ENCODE results near the gene WDR48. TPM values are rescaled to one million over a fixed set of nuclear protein-coding genes. Genes with fewer than 3 reads are reported as not detected.

Gene WDR48
- polyA plus RNA-seq, 3 donors from 2014 or later, result 28.0 to 41.7 (median 31.2) TPM

DNA sequence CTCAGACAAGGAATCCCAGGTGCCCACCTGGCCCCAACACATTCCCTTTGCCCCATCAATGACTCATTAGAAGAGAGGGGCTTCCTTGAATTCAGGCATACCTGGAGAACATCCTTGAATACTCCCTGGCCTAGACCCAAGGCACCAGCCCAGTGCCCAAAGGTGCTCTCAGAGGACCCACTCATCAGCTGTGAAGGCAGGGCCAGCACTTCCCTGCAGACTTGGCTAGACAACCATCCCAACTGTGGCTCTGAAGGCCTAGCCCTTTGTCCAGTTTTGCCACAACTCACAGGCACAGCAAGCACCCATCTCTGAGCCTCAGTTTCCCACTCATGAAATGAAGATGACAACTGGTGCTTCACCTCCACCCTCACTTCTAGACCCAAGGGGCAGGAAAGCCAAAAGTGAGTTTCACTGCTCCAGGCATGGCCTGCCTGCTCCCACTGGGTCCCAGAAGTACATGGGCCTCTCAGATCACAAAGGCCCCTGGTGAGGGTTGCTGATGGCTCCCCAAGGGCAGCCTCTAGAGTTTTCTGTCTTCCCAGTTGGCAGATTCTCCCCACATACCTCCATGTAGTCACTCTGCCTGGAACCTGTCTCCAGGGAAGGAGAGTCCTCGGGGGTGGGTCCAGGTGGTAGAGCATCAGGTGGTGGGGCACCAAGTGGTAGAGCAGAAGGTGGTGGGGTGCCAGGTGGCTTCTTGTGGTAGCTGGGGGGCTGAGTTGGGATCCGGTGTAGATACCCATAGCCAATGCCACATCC, 48.1 kb downstream of the WDR48 start:
- Mint-ChIP-seq H3K36me3 (peaks cover 6 to 16% (median 13%) of the 10 kb centered on the region in 3 donors), H3K4me1 (peaks cover 0 to 6% of the 10 kb centered on the region in 2 donors), H3K27me3 (ENCODE audit: low read depth in 3 of 3) (peaks cover 0 to 4% (median 0%) of the 10 kb centered on the region in 3 donors), H3K27ac (no peak overlapping the region), H3K4me3 (no peak overlapping the region), H3K9me3 (no peaks in the 10 kb centered on the region)
- DNase-seq, result no peak

DNA sequence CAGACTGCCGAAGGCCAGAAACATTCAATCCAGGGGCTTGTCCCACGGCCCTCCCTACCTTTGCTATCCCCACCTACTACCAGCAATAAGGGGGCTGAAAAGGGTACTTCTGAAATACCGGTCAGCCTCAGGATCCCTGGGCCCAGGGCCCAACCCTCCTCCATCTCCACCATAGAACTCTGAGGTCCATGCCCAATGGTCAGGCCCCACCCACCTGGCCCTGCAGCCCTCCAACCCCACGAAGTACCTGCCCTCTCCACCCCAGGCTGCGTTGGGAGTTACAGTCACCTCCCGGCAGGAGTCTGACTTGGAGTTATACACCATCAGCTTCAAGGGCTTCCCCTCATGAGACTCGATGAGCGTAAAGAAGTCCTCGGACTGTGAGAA, 48.7 kb downstream of the WDR48 start:
- H3K4me3 Mint-ChIP-seq, result no peak overlapping the region
- no peaks in the 10 kb centered on the region for H3K9me3 Mint-ChIP-seq
- peaks cover 0 to 9% (median 0%) of the 10 kb centered on the region in 3 donors for H3K27me3 Mint-ChIP-seq (ENCODE audit: low read depth in 3 of 3)
- peaks cover 0 to 6% of the 10 kb centered on the region in 2 donors for H3K4me1 Mint-ChIP-seq
- H3K36me3 Mint-ChIP-seq, result peaks cover under 1 to 11% (median 7%) of the 10 kb centered on the region in 3 donors
- DNase-seq, result no peak
- H3K27ac Mint-ChIP-seq, result peak overlapping the region in 1 of 6 donors; percentile 12

DNA sequence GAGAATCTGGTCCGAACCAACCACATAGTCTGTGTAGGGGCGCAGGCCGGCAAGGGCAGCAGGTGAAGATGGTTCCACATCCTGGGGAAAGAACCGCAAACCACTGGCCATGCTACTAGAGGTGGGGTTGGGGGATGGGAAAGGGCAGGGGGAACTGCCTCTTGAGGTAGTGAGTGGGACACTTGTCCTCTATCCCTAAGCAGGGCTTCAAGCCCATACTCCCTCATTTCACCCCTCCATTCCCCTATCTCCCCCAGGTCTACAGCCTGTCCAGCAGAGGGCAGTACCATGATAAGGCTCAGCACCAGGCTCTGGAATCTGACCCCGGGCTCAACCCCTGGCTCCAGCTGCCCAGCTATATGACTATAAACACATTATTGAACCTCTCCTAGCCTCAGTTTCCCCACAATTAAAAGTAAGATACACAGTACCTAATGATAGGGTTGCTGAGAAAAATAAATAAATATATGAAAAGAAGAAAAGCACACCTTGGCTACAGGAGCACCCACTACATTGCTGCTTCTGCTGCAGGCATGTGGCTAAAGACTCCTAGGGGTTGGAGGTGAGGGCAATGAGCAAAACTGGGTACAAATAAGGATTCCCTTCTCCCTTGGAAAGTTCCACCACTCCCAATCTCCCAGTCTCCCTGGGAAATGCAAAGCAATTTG, 49.3 kb downstream of the WDR48 start:
- Mint-ChIP-seq H3K36me3 (peaks cover 0 to 11% (median 5%) of the 10 kb centered on the region in 3 donors), H3K27ac (no peak overlapping the region), H3K4me3 (no peak overlapping the region), H3K27me3 (ENCODE audit: low read depth in 3 of 3) (peaks cover 1 to 12% (median 2%) of the 10 kb centered on the region in 3 donors), H3K4me1 (peaks cover 6 to 12% of the 10 kb centered on the region in 2 donors), H3K9me3 (no peaks in the 10 kb centered on the region)
- DNase-seq, result peak; percentile 38 to 50 (median 48)

DNA sequence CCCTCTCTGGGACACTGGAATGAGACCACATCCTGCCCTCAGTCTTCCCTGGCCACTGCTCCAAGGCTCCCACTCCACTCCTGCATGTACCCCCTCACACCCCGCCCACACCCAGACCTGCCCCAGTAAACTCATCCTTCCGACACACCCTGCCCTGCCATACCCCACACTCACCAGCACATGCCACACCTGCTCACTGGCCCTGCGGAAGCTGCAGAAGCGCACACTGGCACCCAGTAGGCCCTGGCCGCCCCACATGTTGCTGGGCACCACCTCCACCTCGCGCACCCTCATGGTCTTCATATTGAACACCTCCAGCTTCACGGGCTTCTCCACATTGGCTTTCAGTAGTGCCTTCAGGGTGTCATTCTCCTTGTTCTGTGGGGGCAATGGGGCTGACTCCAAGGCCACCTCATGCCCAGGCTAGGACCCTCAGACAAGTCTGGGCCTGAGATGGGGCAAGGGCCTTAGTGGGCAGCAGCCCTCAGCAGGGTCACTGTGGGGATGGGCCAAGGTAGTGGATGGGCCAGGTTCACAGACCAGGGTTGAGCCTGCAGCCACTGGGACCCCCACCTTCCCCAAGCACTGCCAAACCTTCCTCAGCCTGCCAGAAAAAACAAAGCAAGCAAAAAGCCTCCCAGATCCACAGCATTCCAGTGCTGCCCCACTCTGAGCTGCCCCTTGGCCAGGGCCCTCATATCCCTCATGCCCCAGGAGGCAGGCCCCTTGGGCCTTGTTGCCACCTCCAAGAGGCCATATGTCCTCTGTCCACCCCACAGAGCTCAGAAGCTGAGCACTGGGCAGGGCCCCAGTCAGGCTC, 50.9 kb downstream of the WDR48 start:
- H3K9me3 Mint-ChIP-seq, result no peaks in the 10 kb centered on the region
- peaks cover 7 to 9% (median 8%) of the 10 kb centered on the region in 3 donors for H3K27me3 Mint-ChIP-seq (ENCODE audit: low read depth in 3 of 3)
- H3K4me3 Mint-ChIP-seq, result no peak overlapping the region
- no peak for DNase-seq
- H3K36me3 Mint-ChIP-seq, result peaks cover 0 to under 1% (median 0%) of the 10 kb centered on the region in 3 donors
- H3K4me1 Mint-ChIP-seq, result peaks cover 18 to 22% of the 10 kb centered on the region in 2 donors
- H3K27ac Mint-ChIP-seq, result no peak overlapping the region

DNA sequence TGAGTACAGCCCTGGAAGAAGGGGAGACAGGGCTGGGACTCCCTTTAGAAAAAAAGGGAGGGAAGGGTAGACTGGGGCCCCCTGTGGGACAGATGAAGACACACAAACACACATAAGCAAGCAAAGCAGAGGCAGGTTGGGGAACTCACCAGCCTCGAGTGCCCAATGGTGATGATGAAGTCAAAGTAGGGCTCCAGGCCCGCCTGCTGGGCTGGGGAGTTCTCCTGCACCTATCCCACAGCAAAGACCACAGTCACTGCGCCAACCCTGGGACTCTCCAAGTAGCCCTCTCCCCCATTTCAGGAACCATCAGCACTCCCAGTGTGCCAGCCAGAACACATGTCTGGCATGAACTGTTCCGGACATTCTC, 51.5 kb downstream of the WDR48 start:
- Mint-ChIP-seq H3K27ac (no peak overlapping the region), H3K4me1 (peaks cover 24 to 28% of the 10 kb centered on the region in 2 donors), H3K36me3 (no peaks in the 10 kb centered on the region), H3K4me3 (no peak overlapping the region), H3K9me3 (no peaks in the 10 kb centered on the region), H3K27me3 (ENCODE audit: low read depth in 3 of 3) (peaks cover 11 to 15% (median 12%) of the 10 kb centered on the region in 3 donors)
- no peak for DNase-seq

DNA sequence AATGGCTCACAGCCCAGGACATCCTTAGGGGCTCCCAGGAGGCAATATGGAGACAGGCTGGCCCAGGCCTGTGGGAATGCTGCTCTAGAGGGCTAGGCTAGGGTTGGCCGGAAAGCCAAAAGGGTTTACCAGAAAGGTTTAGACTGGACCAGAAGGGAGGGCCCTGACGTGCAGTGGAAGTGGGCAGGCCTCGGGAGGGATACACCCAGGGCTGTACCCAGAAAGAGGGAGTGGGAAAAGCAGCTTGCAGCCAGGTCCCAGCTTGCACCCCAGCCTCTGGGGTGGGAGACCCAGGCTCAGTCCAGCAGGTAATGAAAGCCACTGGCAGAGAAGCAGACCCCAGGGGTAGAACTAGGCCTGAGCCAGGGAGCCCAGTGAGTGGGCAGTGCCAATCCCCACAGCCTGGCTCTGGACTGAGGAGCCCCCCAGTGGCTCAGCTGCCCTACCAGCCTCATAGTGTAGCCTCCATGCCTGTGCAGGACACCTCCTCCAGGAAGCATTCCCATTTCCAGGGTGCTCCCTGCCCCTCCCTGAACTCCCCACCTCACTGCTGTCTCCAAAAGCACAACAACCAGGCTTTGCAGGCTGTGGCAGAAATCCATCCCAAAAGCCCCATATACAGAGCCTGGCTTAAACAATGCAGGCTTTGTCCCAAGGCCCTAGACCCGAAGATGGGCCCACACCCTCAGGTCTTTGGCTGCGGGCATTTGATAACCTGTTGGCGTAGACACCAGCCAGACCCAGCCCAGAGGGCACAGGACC, 52.2 kb downstream of the WDR48 start:
- no peak for DNase-seq

DNA sequence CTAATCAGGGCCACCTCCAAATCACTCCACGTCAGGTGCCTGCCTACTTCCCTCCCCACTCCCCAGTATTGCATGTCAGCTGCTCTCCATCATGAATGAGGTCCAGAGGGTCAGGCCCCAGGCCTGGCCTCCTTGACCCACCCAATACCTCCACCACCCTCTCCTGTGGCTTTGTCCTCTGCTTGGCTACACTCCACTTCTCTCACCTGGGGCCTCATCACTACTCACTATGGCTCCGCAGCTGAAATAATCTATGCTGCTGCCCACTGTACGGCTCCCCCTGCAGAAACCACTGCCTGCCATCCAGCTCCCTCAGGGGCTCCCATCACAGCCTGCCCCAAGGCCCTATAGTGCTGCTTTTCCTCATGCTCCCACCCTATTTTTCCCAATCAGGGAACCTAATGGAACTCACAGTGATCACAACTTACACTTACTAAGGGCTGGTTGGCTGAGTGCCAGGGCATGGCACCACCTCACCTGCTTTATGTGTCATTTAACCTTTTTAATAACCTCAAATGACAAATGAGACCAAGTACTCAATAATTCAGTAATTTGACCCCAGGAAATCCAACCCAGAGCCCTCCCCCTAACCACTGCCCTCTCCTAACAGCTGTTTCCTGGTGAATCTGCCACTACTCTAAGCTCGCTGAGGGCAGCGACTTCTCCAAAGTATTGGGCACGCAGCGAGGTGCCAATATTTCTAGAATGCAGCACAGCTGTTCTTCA, 53.3 kb downstream of the WDR48 start:
- DNase-seq, result no peak

More for the DNA sequence above, 52.2 kb downstream of the WDR48 start:
- no peaks in the 10 kb centered on the region for H3K9me3 Mint-ChIP-seq
- no peaks in the 10 kb centered on the region for H3K36me3 Mint-ChIP-seq
- H3K4me3 Mint-ChIP-seq, result no peak overlapping the region
- peaks cover 31 to 35% of the 10 kb centered on the region in 2 donors for H3K4me1 Mint-ChIP-seq
- H3K27ac Mint-ChIP-seq, result peak overlapping the region in 1 of 6 donors; percentile 46
- H3K27me3 Mint-ChIP-seq (ENCODE audit: low read depth in 3 of 3), result peaks cover 11 to 20% (median 12%) of the 10 kb centered on the region in 3 donors

DNA sequence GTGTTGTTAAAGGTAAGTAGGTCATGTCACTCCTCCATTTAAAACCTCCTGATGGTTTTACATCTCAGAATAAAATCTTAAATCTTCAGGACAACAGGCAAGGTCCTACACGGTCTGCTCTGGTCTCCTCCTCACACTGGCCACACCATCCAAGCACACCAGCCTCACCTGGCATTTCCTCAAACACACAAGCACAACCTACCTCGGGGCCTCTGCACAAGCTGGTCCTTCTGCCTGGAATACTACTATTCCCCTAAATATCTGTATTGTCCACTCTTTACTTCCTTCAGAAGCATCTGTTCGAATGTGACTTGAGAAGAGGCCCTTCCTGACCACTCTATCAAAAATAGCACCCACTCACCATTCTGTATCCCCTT, 53.9 kb downstream of the WDR48 start:
- H3K4me3 Mint-ChIP-seq, result peak overlapping the region; percentile 72 to 84 (median 76)
- no peaks in the 10 kb centered on the region for H3K36me3 Mint-ChIP-seq
- peaks cover 12 to 23% (median 18%) of the 10 kb centered on the region in 3 donors for H3K27me3 Mint-ChIP-seq (ENCODE audit: low read depth in 3 of 3)
- peaks cover 32 to 38% of the 10 kb centered on the region in 2 donors for H3K4me1 Mint-ChIP-seq
- no peaks in the 10 kb centered on the region for H3K9me3 Mint-ChIP-seq
- DNase-seq, result no peak
- peak overlapping the region; percentile 0 to 76 (median 33) for H3K27ac Mint-ChIP-seq

More for the DNA sequence above, 53.3 kb downstream of the WDR48 start:
- peaks cover 12 to 23% (median 16%) of the 10 kb centered on the region in 3 donors for H3K27me3 Mint-ChIP-seq (ENCODE audit: low read depth in 3 of 3)
- H3K4me1 Mint-ChIP-seq, result peaks cover 32 to 38% of the 10 kb centered on the region in 2 donors
- H3K9me3 Mint-ChIP-seq, result no peaks in the 10 kb centered on the region
- H3K4me3 Mint-ChIP-seq, result peak overlapping the region in 1 of 5 donors; percentile 22
- H3K27ac Mint-ChIP-seq, result peak overlapping the region in 2 of 6 donors; percentile 3 to 9
- no peaks in the 10 kb centered on the region for H3K36me3 Mint-ChIP-seq

DNA sequence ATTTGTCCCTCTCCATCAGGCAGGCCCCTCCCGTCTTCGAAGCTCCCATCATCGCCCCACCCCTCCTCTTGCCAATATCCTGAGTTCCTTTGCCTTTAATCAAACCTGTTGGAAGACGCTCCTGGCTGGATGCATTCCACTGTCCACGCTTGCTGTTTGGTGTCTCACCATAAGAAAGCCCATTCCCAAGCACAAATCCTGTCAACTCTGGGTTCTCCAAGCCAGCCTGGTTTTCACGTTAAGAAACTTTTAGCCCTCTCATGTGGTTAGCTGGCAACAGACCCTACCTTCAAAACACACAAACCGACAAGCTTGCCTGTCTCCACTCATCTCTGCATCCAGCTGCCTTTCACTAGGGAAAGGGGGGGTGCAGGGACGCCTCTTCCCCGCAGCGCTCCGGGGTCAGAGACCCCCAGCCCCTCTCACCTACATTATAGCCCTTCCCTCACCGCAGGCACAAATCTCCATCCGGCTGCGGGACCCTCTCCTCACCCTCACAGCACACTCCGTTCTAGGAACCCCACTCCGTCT, 54.5 kb downstream of the WDR48 start:
- Mint-ChIP-seq H3K4me3 (peak overlapping the region; percentile 72 to 84 (median 76)), H3K27ac (peak overlapping the region in 5 of 6 donors; percentile 8 to 76 (median 51)), H3K9me3 (no peaks in the 10 kb centered on the region), H3K27me3 (ENCODE audit: low read depth in 3 of 3) (peaks cover 12 to 23% (median 19%) of the 10 kb centered on the region in 3 donors), H3K4me1 (peaks cover 32 to 36% of the 10 kb centered on the region in 2 donors), H3K36me3 (no peaks in the 10 kb centered on the region)
- no peak for DNase-seq

DNA sequence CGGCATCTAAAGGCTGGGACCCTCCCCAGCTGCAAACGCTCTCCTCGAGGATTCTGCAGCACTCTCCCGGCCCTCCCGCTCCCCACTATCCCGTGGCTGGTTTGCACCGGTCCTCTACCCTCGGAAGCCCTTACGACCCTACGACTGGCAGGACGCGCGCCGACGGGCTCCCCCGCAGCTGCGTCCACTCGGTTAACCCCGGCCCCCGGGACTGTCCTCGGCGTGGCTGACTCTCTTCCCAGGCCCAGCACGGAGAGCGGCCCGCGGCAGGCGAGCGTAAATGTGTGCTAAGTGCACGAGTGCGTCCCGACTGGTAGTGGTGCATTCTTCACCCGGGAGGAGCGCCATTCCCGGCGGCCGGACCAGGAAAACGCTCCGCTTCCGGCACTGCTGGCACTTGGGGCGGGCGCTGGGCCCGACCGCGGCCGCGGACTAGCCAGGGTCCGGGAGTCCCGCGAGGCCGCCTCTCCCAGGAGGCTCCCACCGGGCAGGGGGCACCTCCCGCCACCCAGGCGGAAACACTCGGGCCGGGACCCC, 55.1 kb downstream of the WDR48 start:
- Mint-ChIP-seq H3K36me3 (no peaks in the 10 kb centered on the region), H3K4me3 (peak overlapping the region; percentile 72 to 84 (median 76)), H3K4me1 (peaks cover 32% of the 10 kb centered on the region in 2 donors), H3K27ac (peak overlapping the region in 4 of 6 donors; percentile 8 to 76 (median 60)), H3K9me3 (no peaks in the 10 kb centered on the region), H3K27me3 (ENCODE audit: low read depth in 3 of 3) (peaks cover 12 to 23% (median 19%) of the 10 kb centered on the region in 3 donors)
- DNase-seq, result no peak

DNA sequence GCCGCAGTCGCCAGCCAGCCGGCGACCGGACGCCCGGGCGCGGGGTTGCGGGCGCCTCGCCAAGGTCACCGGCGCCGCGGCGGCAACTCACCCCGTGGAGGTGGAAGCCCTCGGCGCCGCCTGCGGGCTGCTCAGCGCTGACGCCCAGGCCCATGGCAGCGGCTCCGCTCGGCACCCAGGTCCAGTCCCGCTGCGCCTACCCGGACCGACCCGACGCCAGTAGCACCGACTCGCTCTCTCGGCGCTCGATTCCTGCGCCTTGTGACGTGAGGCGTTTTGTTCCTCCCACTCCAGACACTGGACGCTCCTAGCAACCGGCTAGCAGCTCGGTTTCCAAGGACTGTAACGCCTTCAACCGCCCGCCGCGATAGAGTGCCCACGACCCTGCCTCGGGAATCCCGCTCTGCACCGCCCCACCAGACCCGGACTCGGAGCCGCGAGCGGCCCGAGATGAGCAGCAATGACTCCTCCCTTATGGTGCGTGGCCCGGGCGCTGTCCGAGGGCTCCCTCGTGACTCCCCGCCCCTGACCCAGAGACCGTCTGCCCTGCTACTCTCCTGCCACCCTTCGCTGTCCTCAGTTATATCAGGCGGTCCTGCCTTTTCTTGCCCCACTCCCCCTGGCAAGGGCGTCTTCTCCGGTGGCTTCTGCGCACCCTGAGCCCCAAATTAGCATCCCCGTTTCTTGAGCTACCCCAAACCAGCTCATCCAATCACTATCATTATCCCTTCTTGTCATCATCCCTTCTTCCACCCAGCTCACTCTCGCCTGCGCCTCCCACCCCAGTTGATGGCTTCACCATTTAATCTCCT, 55.8 kb downstream of the WDR48 start, which contains the start of the genes GORASP1 and TTC21A:
Gene GORASP1, minus strand, starts transcription at position 240 of the 812 bp plus-strand sequence. Its CDS starts 86 bp downstream, at position 154.
Gene TTC21A, plus strand, starts transcription at position 293 of the 812 bp plus-strand sequence. Its CDS starts 158 bp downstream, at position 451.
- Mint-ChIP-seq H3K9me3 (no peaks in the 10 kb centered on the region), H3K4me3 (peak within 1 kb of the TSS; percentile 89 to 93 (median 89)), H3K36me3 (no peaks in the 10 kb centered on the region), H3K27me3 (ENCODE audit: low read depth in 3 of 3) (peaks cover 12 to 24% (median 19%) of the 10 kb centered on the region in 3 donors), H3K4me1 (peaks cover 32% of the 10 kb centered on the region in 2 donors), H3K27ac (peak within 1 kb of the TSS; percentile 82 to 93 (median 86))
- peak; percentile 68 to 77 (median 75) for DNase-seq

Data from immature natural killer cell (primary cell).